Effector memory CD4-positive, alpha-beta T cell (primary cell): ENCODE measurements around the gene LAMA2.

ENCODE experiments used
- DNase-seq, 3 donors: peaks; one replicate each; pipeline ENCODE4 v3.0.0-alpha.2; 2020
- H3K27ac ChIP-seq: 2 replicates; pipeline ENCODE4 v1.7.0; 2013; ENCODE audit warnings: mild to moderate bottlenecking, low read length, moderate library complexity; ENCODE audit not compliant: insufficient read depth, poor library complexity, severe bottlenecking
- H3K27me3 ChIP-seq: replicated peaks from 2 replicates; pipeline ENCODE4 v1.7.0; 2013; ENCODE audit warnings: mild to moderate bottlenecking, low read length; ENCODE audit not compliant: insufficient read depth, control insufficient read depth, poor library complexity, severe bottlenecking
- H3K36me3 ChIP-seq: 2 replicates; pipeline ENCODE4 v1.7.0; 2013; ENCODE audit warnings: mild to moderate bottlenecking, low read length, moderate library complexity; ENCODE audit not compliant: control insufficient read depth, insufficient read depth
- H3K4me1 ChIP-seq: 2 replicates; pipeline ENCODE4 v1.7.0; 2013; ENCODE audit warnings: low read length, mild to moderate bottlenecking; ENCODE audit not compliant: control insufficient read depth, insufficient read depth, poor library complexity, severe bottlenecking
- H3K4me3 ChIP-seq: 2 replicates; pipeline ENCODE4 v1.7.0; 2013; ENCODE audit warnings: low read length, low read depth, mild to moderate bottlenecking; ENCODE audit not compliant: insufficient read depth, poor library complexity, severe bottlenecking
- H3K9me3 ChIP-seq: 2 replicates; pipeline ENCODE4 v1.7.0; 2013; ENCODE audit warnings: mild to moderate bottlenecking, low read length, moderate library complexity; ENCODE audit not compliant: control insufficient read depth

The LAMA2 gene

DNA sequence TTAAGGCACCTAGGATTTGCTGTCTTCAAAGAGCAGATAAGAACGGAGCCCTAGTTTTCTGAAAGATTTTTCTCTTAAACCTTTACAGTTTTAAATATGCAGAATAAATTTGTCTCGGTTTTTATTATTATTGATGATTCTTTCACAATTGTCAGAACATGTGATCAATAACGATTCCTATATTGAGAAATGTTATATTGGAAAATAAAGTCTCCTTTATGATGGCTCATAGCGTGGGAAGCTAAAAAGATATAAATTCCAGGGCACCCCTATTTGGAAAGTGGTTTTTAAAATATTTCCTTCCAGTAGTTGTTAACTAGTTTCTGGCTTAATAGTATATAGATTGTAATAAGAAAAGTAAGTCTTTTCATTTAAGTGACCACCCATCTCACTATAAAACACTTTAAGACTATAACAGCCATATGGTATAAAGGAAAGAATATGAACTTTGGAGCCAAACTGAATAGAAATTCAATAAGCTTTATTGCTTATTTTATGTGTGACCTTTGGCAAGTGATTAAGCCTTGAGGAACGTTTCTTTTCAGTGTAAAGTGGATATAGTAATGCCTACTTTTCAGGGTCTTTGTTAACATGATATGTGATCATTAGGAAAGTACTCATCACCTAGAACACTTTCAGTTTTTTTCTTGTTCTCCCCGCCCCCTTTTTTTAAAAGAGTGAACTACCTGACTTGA, 369.6 kb downstream of the LAMA2 start:
- no peaks in the 10 kb centered on the region for H3K9me3 ChIP-seq
- H3K4me3 ChIP-seq = no peak overlapping the region
- H3K36me3 ChIP-seq = no peaks in the 10 kb centered on the region
- DNase-seq = no peak
- no peak overlapping the region for H3K27ac ChIP-seq
- H3K27me3 ChIP-seq = no peaks in the 10 kb centered on the region
- H3K4me1 ChIP-seq = no peaks in the 10 kb centered on the region

DNA sequence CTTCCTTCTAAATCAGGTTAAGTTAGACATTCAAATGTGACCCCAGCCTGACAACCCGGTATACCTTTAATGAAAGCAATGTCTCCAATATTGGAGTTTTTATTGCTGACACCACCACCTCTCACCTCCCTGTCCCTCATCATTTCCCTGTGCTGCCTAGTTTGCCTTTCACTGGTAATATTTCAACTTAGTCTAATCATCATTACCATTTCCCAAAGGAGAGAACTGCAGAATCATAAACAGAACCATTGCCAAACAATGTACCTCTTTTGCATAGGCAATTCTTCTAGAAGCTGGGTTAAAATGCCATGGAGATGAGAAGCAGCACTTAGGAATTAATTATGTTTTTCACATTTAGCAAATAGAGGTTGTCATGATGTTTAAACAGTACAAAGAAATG, 370.3 kb downstream of the LAMA2 start:
- H3K36me3 ChIP-seq = no peaks in the 10 kb centered on the region
- no peaks in the 10 kb centered on the region for H3K27me3 ChIP-seq
- no peaks in the 10 kb centered on the region for H3K4me1 ChIP-seq
- H3K9me3 ChIP-seq = no peaks in the 10 kb centered on the region
- H3K4me3 ChIP-seq = no peak overlapping the region
- H3K27ac ChIP-seq = no peak overlapping the region
- no peak for DNase-seq

DNA sequence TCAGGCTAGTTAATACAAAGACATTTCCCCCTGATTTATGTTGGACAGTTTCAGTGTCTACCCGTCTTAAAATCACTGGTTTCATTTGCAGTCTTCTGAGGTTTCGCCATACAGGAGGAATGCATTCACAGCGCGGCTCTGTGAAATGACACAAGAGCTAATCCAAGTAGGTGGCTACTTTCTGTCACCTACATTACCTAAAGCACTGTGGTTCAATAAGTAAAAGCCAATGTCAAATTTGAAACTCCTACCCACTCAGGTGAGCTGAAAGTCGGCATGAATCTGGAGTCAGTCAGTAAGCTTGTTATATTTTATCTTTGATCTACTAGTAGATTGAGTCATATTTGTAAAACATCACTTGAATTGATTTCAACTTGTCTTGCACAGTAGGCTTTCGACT, 370.8 kb downstream of the LAMA2 start:
- Histone ChIP-seq H3K4me3 (no peak overlapping the region), H3K36me3 (no peaks in the 10 kb centered on the region), H3K27me3 (no peaks in the 10 kb centered on the region), H3K9me3 (no peaks in the 10 kb centered on the region), H3K27ac (no peak overlapping the region), H3K4me1 (no peaks in the 10 kb centered on the region)
- no peak for DNase-seq

DNA sequence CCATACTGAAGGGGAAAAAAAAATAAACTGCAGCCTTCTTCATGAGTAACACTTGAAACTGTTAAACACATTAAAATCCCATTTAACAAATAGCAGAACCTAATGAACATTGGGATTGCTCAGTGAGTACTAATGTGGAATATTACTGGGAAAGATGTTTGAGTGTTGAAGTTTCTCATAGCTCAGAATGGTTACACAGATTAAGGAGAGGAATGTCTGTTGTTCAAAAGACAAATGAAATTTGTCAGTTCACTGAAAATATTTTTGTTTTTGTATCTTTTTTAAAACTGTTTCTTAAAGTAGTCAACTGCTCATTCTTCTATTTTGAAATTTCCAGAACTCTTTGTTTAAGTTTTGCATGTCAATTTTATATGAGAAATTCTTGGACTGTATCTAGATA, 374.3 kb downstream of the LAMA2 start:
- Histone ChIP-seq H3K27ac (no peak overlapping the region), H3K27me3 (no peaks in the 10 kb centered on the region), H3K4me1 (no peaks in the 10 kb centered on the region), H3K36me3 (no peaks in the 10 kb centered on the region), H3K9me3 (no peaks in the 10 kb centered on the region), H3K4me3 (no peak overlapping the region)
- no peak for DNase-seq

DNA sequence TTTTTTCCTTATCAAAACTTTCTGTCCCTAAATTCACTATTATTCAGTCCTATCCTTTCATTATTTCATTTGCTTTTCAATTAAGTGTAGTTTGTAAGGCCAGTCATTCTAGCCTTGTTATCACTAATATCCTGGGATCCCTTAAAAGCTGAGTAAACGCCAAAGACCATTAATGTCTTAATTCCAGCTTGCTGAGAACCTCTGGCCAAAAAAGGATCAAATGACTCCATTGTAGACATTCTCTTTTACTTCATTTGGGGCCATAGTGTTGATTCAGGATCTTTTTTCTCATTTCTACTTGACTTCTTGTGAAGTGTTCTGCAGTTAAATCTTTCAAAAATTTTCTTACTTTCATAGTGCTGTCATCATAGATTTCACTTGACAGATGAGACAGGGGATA, 379.7 kb downstream of the LAMA2 start:
- Histone ChIP-seq H3K27me3 (no peaks in the 10 kb centered on the region), H3K4me3 (no peak overlapping the region), H3K9me3 (no peaks in the 10 kb centered on the region), H3K27ac (no peak overlapping the region), H3K36me3 (no peaks in the 10 kb centered on the region), H3K4me1 (no peaks in the 10 kb centered on the region)
- no peak for DNase-seq

GRCh38 chr6:129263176-129263575, 380.2 kb downstream of the LAMA2 start:
- Histone ChIP-seq H3K4me3 (no peak overlapping the region), H3K27ac (no peak overlapping the region), H3K9me3 (no peaks in the 10 kb centered on the region), H3K36me3 (no peaks in the 10 kb centered on the region), H3K4me1 (no peaks in the 10 kb centered on the region), H3K27me3 (no peaks in the 10 kb centered on the region)
- no peak for DNase-seq

DNA sequence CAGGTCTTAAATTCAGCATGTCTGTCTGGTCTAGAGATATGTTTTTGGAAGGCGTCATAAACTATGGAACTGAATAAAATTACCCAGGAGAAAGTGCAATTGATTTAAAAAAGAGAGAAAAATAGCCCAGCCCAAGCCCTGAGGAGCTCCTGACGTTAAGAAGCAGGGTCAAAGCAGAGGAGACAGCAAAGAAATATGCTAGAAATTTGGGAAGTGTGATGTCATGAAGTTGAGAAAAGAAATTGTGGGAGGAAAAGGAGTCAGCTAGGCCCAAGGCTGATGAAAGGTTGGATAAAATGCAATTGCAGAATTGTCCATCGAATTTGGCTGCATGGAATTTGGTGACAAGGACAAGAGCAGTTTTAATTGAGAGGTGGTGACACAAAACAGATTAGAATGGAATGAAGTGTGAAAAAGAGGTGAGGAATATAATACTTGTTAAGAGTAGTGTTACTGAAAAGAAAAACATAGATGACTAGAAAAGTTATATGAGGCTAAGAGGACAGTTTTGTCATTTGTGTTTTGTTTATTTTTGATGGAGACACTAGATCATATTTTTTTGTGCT, 381.6 kb downstream of the LAMA2 start:
- no peak overlapping the region for H3K4me3 ChIP-seq
- H3K9me3 ChIP-seq = no peaks in the 10 kb centered on the region
- no peak for DNase-seq
- H3K4me1 ChIP-seq = no peaks in the 10 kb centered on the region
- H3K27ac ChIP-seq = no peak overlapping the region
- H3K27me3 ChIP-seq = no peaks in the 10 kb centered on the region
- H3K36me3 ChIP-seq = no peaks in the 10 kb centered on the region

DNA sequence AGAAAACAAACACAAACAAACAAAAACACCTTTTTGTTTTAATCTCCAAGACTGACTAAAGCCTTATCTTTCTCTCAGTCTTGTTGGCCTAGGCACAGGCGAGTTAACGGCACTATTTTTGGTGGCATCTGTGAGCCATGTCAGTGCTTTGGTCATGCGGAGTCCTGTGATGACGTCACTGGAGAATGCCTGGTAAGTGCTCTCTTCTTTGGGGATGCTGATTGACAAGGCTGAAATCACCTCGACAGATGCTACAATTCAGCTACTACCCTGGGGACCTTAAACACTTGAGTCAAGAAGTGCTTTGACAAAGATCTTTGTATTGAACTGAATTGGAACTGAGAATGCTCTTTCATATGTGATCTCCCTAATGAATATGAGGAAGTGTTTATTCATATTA, 384.1 kb downstream of the LAMA2 start:
- no peaks in the 10 kb centered on the region for H3K36me3 ChIP-seq
- no peak overlapping the region for H3K27ac ChIP-seq
- no peaks in the 10 kb centered on the region for H3K9me3 ChIP-seq
- H3K4me3 ChIP-seq = no peak overlapping the region
- no peaks in the 10 kb centered on the region for H3K4me1 ChIP-seq
- no peak for DNase-seq
- H3K27me3 ChIP-seq = no peaks in the 10 kb centered on the region

- Histone ChIP-seq H3K27ac (no peak overlapping the region), H3K4me3 (no peak overlapping the region), H3K27me3 (no peaks in the 10 kb centered on the region), H3K4me1 (no peaks in the 10 kb centered on the region), H3K36me3 (no peaks in the 10 kb centered on the region), H3K9me3 (no peaks in the 10 kb centered on the region)
- no peak for DNase-seq
These were observed 386.1 kb downstream of the LAMA2 start for GRCh38 chr6:129269076-129269475.

DNA sequence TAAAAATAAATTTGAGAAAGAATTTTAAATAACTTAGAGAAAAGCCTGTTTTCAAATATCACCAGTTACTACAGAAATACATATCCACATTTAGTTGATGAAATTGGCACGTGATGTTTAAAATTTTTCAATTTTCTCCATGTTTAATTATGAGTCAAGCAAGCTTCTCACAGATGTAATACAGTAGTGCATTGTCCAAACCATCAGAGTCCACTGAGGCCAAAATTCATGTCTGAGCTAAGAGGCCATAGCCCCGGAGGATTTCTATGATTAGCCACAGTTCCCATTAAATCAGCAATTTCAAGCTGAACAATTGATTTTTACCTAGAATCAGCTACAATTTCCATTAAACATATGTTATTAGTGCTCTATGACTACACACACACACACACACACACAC, 387.0 kb downstream of the LAMA2 start:
- Histone ChIP-seq H3K36me3 (no peaks in the 10 kb centered on the region), H3K27me3 (no peaks in the 10 kb centered on the region), H3K27ac (no peak overlapping the region), H3K4me3 (no peak overlapping the region), H3K4me1 (no peaks in the 10 kb centered on the region), H3K9me3 (no peaks in the 10 kb centered on the region)
- no peak for DNase-seq
